ENCODE measurements around the gene INSM1.

INSM1 gene

GRCh38 chr20:20362774-20363433, 5.0 kb upstream of the INSM1 start:
- DNase-seq (ENCODE audit: low spot score): peak; percentile 73

DNA sequence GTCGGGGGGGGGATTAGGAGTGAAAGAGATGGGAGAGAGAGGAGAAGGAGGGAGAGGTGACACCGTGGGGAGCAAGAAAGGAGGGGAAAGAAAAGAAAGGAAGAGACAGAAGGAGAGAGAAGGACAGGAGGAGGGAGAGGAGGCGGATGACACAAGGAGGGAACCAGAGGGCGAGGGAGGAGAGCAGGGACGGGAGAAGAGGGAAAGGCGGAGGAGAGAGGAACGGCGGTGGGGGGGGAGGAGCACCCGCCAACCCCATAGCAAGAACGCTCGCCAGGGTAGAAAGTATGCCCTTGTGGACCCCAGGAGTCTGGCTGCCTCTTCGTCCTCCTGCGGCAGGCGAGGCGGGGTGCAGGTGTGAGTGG, 4.5 kb upstream of the INSM1 start:
- DNase-seq (ENCODE audit: low spot score): peak; percentile 55

GRCh38 chr20:20363799-20364592, 3.9 kb upstream of the INSM1 start:
- peak; percentile 19 for DNase-seq (ENCODE audit: low spot score)

DNA sequence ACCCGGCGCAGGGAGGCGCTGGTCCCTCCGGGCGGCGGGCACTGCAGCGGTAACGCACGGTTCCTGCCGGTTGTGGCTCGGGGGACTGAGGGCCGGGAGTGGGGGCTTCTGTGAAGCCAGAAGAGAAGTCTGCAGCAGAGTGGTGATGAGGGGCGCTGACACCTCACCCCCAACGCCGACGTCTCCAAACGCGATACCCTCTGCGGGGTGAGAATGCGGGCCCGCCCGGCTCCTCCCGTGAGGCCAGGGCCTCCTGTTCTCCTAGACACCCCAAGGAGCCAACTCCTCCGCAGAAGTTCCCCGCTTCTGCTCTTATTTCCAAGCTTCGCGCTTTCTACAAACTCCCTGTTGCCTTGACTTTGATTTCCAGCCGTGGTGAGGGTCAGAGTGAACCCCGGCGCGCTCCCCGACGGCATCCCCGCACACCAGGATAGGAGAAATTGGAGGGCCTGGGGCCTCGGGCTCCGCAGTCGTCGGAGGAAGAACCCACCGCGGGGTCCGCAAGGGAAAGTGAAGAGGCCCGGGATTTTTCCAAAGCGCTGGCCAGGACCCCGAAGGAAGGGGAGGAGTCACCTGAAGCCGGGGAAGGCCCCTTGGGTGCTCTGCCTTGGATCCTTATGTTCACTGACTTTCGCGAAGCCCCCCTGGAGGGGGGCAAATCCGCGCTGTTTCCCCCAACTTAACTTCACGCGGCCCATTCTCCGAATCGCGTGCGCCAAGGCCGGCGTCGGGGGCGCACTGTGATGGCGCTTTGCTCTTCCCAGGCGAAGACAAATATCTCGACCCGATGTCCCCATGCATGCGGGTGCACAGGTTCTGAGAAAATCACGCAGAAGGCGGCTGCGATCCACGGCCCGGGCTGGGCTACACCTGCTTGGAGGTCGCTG, 3.1 kb upstream of the INSM1 start:
- no peak for DNase-seq (ENCODE audit: low spot score)

GRCh38 chr20:20365480-20366161, 2.3 kb upstream of the INSM1 start:
- peak; percentile 20 for DNase-seq (ENCODE audit: low spot score)

- DNase-seq (ENCODE audit: low spot score): peak; percentile 45
These were observed 1.4 kb upstream of the INSM1 start for GRCh38 chr20:20366551-20366875.

GRCh38 chr20:20366876-20367574, 879 bp upstream of the INSM1 start:
- DNase-seq (ENCODE audit: low spot score): peak; percentile 50

DNA sequence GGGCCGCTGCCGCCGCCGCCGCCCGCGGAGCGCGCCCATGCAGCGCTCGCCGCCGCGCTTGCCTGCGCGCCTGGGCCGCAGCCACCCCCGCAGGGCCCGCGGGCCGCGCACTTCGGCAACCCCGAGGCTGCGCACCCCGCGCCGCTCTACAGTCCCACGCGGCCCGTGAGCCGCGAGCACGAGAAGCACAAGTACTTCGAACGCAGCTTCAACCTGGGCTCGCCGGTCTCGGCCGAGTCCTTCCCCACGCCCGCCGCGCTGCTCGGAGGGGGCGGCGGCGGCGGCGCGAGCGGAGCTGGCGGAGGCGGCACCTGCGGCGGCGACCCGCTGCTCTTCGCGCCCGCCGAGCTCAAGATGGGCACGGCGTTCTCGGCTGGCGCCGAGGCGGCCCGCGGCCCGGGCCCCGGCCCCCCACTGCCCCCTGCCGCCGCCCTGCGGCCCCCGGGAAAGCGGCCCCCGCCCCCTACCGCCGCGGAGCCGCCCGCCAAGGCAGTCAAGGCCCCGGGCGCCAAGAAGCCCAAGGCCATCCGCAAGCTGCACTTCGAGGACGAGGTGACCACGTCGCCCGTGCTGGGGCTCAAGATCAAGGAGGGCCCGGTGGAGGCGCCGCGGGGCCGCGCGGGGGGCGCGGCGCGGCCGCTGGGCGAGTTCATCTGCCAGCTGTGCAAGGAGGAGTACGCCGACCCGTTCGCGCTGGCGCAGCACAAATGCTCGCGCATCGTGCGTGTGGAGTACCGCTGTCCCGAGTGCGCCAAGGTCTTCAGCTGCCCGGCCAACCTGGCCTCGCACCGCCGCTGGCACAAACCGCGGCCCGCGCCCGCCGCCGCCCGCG, 730 bp downstream of the INSM1 start:
- DNase-seq (ENCODE audit: low spot score): peak; percentile 13

DNA sequence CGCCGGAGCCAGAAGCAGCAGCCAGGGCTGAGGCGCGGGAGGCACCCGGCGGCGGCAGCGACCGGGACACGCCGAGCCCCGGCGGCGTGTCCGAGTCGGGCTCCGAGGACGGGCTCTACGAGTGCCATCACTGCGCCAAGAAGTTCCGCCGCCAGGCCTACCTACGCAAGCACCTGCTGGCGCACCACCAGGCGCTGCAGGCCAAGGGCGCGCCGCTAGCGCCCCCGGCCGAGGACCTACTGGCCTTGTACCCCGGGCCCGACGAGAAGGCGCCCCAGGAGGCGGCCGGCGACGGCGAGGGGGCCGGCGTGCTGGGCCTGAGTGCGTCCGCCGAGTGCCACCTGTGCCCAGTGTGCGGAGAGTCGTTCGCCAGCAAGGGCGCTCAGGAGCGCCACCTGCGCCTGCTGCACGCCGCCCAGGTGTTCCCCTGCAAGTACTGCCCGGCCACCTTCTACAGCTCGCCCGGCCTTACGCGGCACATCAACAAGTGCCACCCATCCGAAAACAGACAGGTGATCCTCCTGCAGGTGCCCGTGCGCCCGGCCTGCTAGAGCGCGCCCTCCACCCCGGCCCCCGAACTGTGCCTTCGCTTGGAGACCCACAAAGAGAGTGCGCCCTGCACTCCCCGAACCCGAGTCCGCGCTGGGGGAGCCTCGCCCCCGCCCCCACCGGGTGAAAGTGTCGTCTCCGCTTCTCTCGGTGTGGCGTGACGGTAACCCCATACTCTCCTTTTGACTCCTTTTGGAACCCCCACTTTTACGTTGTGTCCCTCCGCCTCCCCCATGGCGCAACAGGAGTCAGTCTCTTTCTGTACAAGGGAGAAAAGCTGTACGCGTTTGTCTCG, 1.6 kb downstream of the INSM1 start:
- DNase-seq (ENCODE audit: low spot score): peak; percentile 73

GRCh38 chr20:20370094-20370575, 2.2 kb downstream of the INSM1 start:
- DNase-seq (ENCODE audit: low spot score): peak; percentile 61

DNA sequence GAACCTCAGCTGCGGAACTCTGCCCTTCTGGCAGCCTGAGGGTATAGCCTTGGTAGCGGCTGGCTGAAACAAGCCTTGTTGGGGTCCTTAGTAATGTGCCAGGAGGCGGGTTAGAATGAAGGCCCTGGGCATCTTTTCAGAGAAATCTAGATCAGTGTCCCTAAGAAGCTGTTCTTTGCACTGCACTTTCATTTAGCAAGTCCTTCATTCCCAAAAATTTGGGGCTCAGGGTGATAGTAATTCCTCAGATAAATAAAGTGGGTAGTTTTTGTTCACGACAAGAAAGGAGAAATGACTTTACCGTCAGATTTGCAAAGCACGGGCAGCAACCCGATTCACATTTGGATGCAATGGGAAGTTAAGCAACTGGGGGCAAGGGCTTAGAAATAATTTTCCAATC, 3.2 kb downstream of the INSM1 start:
- DNase-seq (ENCODE audit: low spot score): no peak

DNA sequence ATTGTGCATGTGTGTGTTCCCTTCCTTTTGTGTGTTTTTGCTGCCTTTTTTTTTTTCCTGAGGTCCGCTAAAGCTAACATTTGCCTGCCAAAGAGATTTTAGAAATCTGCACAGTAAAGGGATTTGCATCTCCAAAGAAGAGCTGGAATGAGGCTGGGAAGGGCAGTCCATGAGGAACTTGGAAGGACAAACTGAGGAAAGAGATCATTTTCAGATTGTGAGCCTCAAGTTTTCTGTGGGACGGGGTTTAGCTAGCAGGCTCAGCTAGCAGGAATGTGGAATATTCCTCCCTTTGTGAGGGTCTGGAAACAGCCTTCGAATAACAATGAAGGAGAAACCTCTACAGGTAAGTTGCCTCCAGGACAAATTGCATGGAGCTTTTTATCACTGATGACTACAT, 3.8 kb downstream of the INSM1 start:
- DNase-seq (ENCODE audit: low spot score): peak; percentile 48

DNA sequence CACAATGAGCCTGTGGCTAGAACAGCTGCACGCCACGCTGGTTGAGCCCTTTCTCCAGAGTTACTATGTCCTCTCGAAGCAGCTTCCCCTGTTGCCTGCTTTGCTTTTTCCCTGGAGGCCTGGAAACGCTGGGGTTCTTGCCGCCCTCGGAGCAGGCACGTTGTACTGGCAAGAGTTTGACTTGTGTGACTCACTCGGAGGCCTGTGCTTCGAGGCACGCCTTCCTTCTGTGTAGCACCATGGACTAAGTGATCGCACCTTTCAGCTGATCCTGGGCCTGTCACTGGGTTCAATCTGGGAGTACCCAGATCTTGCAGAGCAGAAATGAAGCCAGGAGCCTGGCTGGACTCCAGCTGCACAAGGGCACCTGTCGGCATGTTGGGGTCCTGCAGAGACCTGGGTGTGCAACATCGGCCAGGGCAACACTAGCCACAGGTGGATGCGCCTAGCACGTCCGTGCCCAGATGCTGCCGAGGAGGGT, 5.2 kb downstream of the INSM1 start:
- DNase-seq (ENCODE audit: low spot score): peak; percentile 29

DNA sequence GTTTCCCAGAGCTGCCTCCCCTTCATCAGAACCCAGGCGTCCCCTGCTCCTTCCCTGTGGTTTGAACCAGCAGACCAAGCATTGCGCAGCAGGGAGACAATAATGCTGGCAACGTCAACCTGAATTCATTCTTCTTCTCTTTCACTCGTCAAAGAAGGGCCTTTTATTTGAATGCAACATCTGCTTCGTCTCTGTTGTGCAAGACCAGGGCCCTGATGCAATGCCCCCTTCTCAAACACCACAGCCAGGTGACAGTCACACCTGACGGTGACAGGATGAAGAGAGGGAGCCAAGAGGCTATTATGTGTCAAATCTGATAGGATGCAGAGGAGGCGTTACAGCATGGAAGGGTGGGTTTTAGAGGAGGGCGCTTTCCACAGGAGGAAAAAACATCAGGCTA, 8.0 kb downstream of the INSM1 start:
- no peak for DNase-seq (ENCODE audit: low spot score)

GRCh38 chr20:20386192-20386591, 18.3 kb downstream of the INSM1 start:
- DNase-seq (ENCODE audit: low spot score): no peak

DNA sequence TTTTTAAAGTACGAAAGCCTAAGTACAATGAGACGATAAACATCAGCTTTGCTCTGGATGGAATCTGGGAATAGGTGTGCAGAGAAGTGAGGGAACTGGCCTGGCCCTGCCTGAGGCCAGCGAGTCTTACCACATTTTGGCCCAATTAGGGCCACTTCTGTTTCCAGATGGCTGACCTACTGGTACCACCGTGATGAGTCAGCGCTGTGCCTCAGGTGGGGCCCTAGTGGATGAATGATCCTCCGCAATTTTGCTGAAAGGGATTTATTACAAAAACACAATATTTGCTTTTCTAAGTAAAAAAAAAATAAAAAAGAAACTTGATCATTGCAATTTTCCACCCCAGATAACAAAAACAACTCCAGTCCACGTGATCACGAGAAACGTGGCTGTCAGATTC, 22.5 kb downstream of the INSM1 start:
- no peak for DNase-seq (ENCODE audit: low spot score)

GRCh38 chr20:20391115-20391514, 23.2 kb downstream of the INSM1 start:
- no peak for DNase-seq (ENCODE audit: low spot score)

DNA sequence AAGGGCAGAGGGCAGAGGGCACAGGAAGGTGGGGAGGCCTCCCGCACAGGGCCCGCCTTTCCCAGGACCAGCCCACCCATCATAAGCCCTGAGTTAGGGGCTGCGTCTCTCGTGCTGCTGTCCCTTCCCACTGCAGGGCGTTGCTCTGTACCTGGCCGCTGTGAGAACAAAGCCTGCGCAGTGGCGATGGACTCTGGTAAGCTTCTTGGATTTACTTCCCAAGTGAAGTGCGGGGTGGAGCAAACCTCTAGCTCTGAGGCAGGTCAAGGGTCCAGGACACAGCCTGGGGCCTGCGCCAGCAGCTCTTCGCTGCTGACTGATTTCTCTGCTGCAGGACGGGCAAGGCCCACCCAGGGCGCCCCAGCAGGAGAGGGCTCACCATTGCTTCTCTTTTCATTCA, 23.9 kb downstream of the INSM1 start:
- no peak for DNase-seq (ENCODE audit: low spot score)

All from cerebellar cortex (tissue), 1 donor.